ENCODE measurements around the gene TLCD5. TPM values are rescaled to one million over a fixed set of nuclear protein-coding genes. Genes with fewer than 3 reads are reported as not detected.
A peak's percentile ranks its signal among the peaks of the same experiment; 100 is the strongest.

TLCD5 gene
- total and polyA plus RNA-seq, 2 experiments from 2014 or later, result 8.7 to 9.0 TPM

Small RNA genes lying within 50 kb of the gene (small RNA-seq; reads per million reads assigned to genes)
- gene RF00100, result 1,681 reads per million, percentile 99 among the genes with 10 or more reads in this experiment

Other genes starting within 250 kb of the TLCD5 start
- 7.7 and 11.2 TPM in 2 replicates for gene TRIM29, start 187.2 kb upstream of the TLCD5 start, total RNA-seq
- gene TRIM29, start 187.2 kb upstream of the TLCD5 start, polyA plus RNA-seq, result 8.5 and 9.4 TPM in 2 replicates
- 63.9 and 72.4 TPM in 2 replicates for gene OAF, start 114.3 kb upstream of the TLCD5 start, total RNA-seq
- 73.0 and 102 TPM in 2 replicates for gene OAF, start 114.3 kb upstream of the TLCD5 start, polyA plus RNA-seq
- gene POU2F3, start 85.2 kb upstream of the TLCD5 start, total RNA-seq, result 0.24 TPM in 1 of 2 replicates, not detected in the other
- 0.21 TPM in 1 of 2 replicates, not detected in the other for gene POU2F3, start 85.2 kb upstream of the TLCD5 start, polyA plus RNA-seq
- gene ARHGEF12, start 11.1 kb downstream of the TLCD5 start, total RNA-seq, result 69.9 and 75.1 TPM in 2 replicates
- 21.2 and 22.9 TPM in 2 replicates for gene ARHGEF12, start 11.1 kb downstream of the TLCD5 start, polyA plus RNA-seq
- gene GRIK4, start 186.4 kb downstream of the TLCD5 start, total RNA-seq, result 1.5 and 1.6 TPM in 2 replicates
- 0.95 and 2.3 TPM in 2 replicates for gene GRIK4, start 186.4 kb downstream of the TLCD5 start, polyA plus RNA-seq

Measured in hepatocyte (in vitro differentiated cells).